ENCODE data around the gene GADD45GIP1.

Gene GADD45GIP1

GRCh38 chr19:12985049-12985776 is 28.2 kb upstream of the GADD45GIP1 start:
- no peak for TF ChIP-seq CTCF (IDR thresholded peaks at IDR 0.05)

GRCh38 chr19:12984683-12985048 is 27.6 kb upstream of the GADD45GIP1 start:
- TF ChIP-seq CTCF (IDR thresholded peaks at IDR 0.05), result no peak

GRCh38 chr19:12984143-12984627 is 27.2 kb upstream of the GADD45GIP1 start:
- TF ChIP-seq CTCF (IDR thresholded peaks at IDR 0.05), result no peak

- TF ChIP-seq CTCF (IDR thresholded peaks at IDR 0.05), result peak; percentile 97
Measured at GRCh38 chr19:12983542-12984142, 26.6 kb upstream of the GADD45GIP1 start.

- TF ChIP-seq CTCF (IDR thresholded peaks at IDR 0.05), result no peak
Measured at GRCh38 chr19:12983091-12983490, 26.1 kb upstream of the GADD45GIP1 start.

- no peak for TF ChIP-seq CTCF (IDR thresholded peaks at IDR 0.05)
Measured at GRCh38 chr19:12982648-12983047, 25.6 kb upstream of the GADD45GIP1 start.

- no peak for TF ChIP-seq CTCF (IDR thresholded peaks at IDR 0.05)
Measured at GRCh38 chr19:12979974-12980373, 23.0 kb upstream of the GADD45GIP1 start.

Data from LNCAP (cell line).